Endodermal cell (in vitro differentiated cells): Measurements from ENCODE around the gene TSKU. TPM values are rescaled to one million over a fixed set of nuclear protein-coding genes. Genes with fewer than 3 reads are reported as not detected.
A peak's percentile ranks its signal among the peaks of the same experiment; 100 is the strongest.
"Not testable (repeated sequence)": the region's sequence is repeated elsewhere in the genome, so short reads cannot be mapped to it uniquely, and the experiment has no call there.

Source experiments
- DNase-seq: peaks from one replicate; pipeline ENCODE4 v3.0.0-alpha.2; 2017
- H3K27ac ChIP-seq: 2 replicates; pipeline ENCODE4 v1.5.1; 2013; ENCODE audit warnings: mild to moderate bottlenecking, low read depth, low read length, moderate library complexity
- H3K27me3 ChIP-seq: 2 replicates; pipeline ENCODE4 v1.6.1; 2013; ENCODE audit warnings: mild to moderate bottlenecking, low read length, moderate library complexity; ENCODE audit not compliant: insufficient read depth, control insufficient read depth, poor library complexity, severe bottlenecking
- H3K36me3 ChIP-seq: 2 replicates; pipeline ENCODE4 v1.7.0; 2013; ENCODE audit warnings: mild to moderate bottlenecking, low read length, moderate library complexity; ENCODE audit not compliant: control insufficient read depth, insufficient read depth
- H3K4me1 ChIP-seq: one replicate; pipeline ENCODE4 v1.7.0; 2013; ENCODE audit warnings: low read length; ENCODE audit not compliant: control insufficient read depth, insufficient read depth
- H3K4me3 ChIP-seq: 2 replicates; pipeline ENCODE4 v1.5.1; 2013; ENCODE audit warnings: mild to moderate bottlenecking, low read length, moderate library complexity
- H3K9ac ChIP-seq: 2 replicates; pipeline ENCODE4 v1.6.1; 2013; ENCODE audit warnings: mild to moderate bottlenecking, low read length, moderate library complexity; ENCODE audit not compliant: poor library complexity, severe bottlenecking; ENCODE audit errors: extremely low read depth
- H3K9me3 ChIP-seq: 2 replicates; pipeline ENCODE4 v1.6.1; 2013; ENCODE audit warnings: mild to moderate bottlenecking, low read length, moderate library complexity; ENCODE audit not compliant: control insufficient read depth
- H3K27ac Mint-ChIP-seq: 2 replicates; pipeline ENCODE4 v1.8.0; 2020; ENCODE audit warnings: mixed read lengths
- H3K27me3 Mint-ChIP-seq: 2 replicates; pipeline ENCODE4 v1.8.0; 2021; ENCODE audit warnings: mild to moderate bottlenecking, mixed read lengths; ENCODE audit not compliant: insufficient read depth
- H3K36me3 Mint-ChIP-seq: 2 replicates; pipeline ENCODE4 v1.8.0; 2020; ENCODE audit warnings: low read depth, mixed read lengths
- H3K4me1 Mint-ChIP-seq: 2 replicates; pipeline ENCODE4 v1.8.0; 2020; ENCODE audit warnings: mixed read lengths
- H3K4me3 Mint-ChIP-seq: 2 replicates; pipeline ENCODE4 v1.8.0; 2020; ENCODE audit warnings: mild to moderate bottlenecking, moderate library complexity, mixed read lengths
- H3K9me3 Mint-ChIP-seq: 2 replicates; pipeline ENCODE4 v1.8.0; 2020; ENCODE audit warnings: mild to moderate bottlenecking, mixed read lengths
- WGBS, 2 experiments: methylation state at CpG; one replicate each; pipeline versions ENCODE4 v1.1.5 to v1.1.7; 2013; ENCODE audit warnings: missing lambda C conversion rate in 2 of 2, mixed read lengths in 1 of 2; ENCODE audit not compliant: insufficient coverage in 1 of 2, insufficient read length in 1 of 2; 5-methylcytosine and 5-hydroxymethylcytosine counted together
- total RNA-seq, 2 donors: library from RNA; stranded (reverse); fragmentation: NEBNext Ultra II Directional in 1 of 2; extraction: Animal tissue kit (Norgen Biotek cat#: 25700) in 1 of 2; gene quantifications; 2 replicates in 1 of 2; 3 replicates in 1 of 2; pipeline ENCODE4 v1.2.1, GENCODE V29; 2021
- TF ChIP-seq, protein P1 (sequence below): fragments of 200-600 bp; sonication (generic); conservative IDR thresholded peaks from 2 replicates; pipeline ENCODE4 v1.5.0; 2021; ENCODE audit warnings: antibody characterized with exemption, mild to moderate bottlenecking

TSKU gene
- total RNA-seq, 2 donors from 2014 or later: 105 to 130 TPM

GRCh38 chr11:76824083-76824939, 41.2 kb downstream of the TSKU start:
- H3K27ac ChIP-seq: no peak overlapping the region

GRCh38 chr11:76824980-76825725, 42.0 kb downstream of the TSKU start:
- TF ChIP-seq, protein P1, sequence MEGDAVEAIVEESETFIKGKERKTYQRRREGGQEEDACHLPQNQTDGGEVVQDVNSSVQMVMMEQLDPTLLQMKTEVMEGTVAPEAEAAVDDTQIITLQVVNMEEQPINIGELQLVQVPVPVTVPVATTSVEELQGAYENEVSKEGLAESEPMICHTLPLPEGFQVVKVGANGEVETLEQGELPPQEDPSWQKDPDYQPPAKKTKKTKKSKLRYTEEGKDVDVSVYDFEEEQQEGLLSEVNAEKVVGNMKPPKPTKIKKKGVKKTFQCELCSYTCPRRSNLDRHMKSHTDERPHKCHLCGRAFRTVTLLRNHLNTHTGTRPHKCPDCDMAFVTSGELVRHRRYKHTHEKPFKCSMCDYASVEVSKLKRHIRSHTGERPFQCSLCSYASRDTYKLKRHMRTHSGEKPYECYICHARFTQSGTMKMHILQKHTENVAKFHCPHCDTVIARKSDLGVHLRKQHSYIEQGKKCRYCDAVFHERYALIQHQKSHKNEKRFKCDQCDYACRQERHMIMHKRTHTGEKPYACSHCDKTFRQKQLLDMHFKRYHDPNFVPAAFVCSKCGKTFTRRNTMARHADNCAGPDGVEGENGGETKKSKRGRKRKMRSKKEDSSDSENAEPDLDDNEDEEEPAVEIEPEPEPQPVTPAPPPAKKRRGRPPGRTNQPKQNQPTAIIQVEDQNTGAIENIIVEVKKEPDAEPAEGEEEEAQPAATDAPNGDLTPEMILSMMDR: no peak
- Mint-ChIP-seq H3K36me3 (no peaks in the 10 kb centered on the region), H3K4me3 (no peak overlapping the region), H3K27me3 (peaks cover 7% of the 10 kb centered on the region), H3K9me3 (peaks cover 28% of the 10 kb centered on the region), H3K27ac (no peak overlapping the region), H3K4me1 (peaks cover 4% of the 10 kb centered on the region)
- Histone ChIP-seq H3K4me3 (no peak overlapping the region), H3K4me1 (no peaks in the 10 kb centered on the region), H3K36me3 (no peaks in the 10 kb centered on the region), H3K27me3 (no peaks in the 10 kb centered on the region), H3K27ac (no peak overlapping the region), H3K9ac (no peak overlapping the region), H3K9me3 (peaks cover 12% of the 10 kb centered on the region)
- 91% methylated on average over 5 of the region's 5 CpGs; no CpG with 5 or more reads in 1 of the 2 experiments for WGBS, 2 experiments
- DNase-seq: peak; percentile 29

More at GRCh38 chr11:76824083-76824939, 41.2 kb downstream of the TSKU start:
- 74 to 88% methylated on average over 8 to 9 of the region's 9 CpGs for whole genome bisulfite sequencing, 2 experiments
- Mint-ChIP-seq H3K27ac (no peak overlapping the region), H3K27me3 (peaks cover 6% of the 10 kb centered on the region), H3K4me1 (peaks cover 4% of the 10 kb centered on the region), H3K4me3 (no peak overlapping the region), H3K9me3 (peaks cover 35% of the 10 kb centered on the region), H3K36me3 (no peaks in the 10 kb centered on the region)
- Histone ChIP-seq H3K9ac (no peak overlapping the region), H3K9me3 (peaks cover 18% of the 10 kb centered on the region), H3K27me3 (no peaks in the 10 kb centered on the region), H3K4me3 (no peak overlapping the region), H3K4me1 (no peaks in the 10 kb centered on the region), H3K36me3 (no peaks in the 10 kb centered on the region)
- TF ChIP-seq, protein P1: no peak
- DNase-seq: peak; percentile 34

DNA sequence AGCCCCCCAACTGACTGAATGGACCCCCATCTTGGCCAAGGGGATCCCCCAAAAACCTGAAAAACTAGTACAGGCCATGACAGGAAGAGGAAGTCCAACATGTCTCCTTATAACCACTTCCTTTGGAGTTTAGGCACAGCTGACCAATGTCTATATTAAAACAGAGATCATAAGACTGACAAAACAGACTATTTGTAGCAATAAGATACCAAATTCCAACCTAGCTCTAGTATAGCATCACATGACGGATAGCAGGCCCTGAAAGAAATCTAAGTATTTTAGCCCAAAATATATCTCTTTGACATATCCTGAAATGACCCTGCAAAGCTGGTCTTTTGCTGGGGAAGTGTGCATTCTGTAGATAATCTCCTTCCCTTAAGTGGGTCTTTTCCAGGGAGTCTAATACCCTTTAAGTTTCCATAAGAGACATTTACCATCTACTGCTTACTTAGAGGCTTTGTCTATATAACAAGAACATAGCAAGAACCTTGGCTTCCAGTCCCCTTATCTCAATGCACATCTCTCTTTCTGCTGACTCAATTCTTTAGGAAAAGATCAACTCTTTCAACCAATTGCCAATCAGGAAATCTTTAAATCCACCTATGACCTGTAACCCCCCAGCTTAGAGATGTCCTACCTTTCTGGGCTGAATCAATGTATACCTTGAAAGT, 42.7 kb downstream of the TSKU start:
- Histone ChIP-seq H3K9ac (no peak overlapping the region), H3K4me3 (no peak overlapping the region), H3K4me1 (no peaks in the 10 kb centered on the region), H3K27me3 (no peaks in the 10 kb centered on the region), H3K36me3 (no peaks in the 10 kb centered on the region), H3K27ac (no peak overlapping the region), H3K9me3 (peaks cover 9% of the 10 kb centered on the region)
- Mint-ChIP-seq H3K9me3 (peaks cover 21% of the 10 kb centered on the region), H3K27ac (no peak overlapping the region), H3K36me3 (no peaks in the 10 kb centered on the region), H3K4me3 (no peak overlapping the region), H3K4me1 (peaks cover 4% of the 10 kb centered on the region), H3K27me3 (peaks cover 7% of the 10 kb centered on the region)
- WGBS, 2 experiments: 94 to 100% methylated on average over 1 of the region's 1 CpG
- TF ChIP-seq, protein P1: no peak
- no peak for DNase-seq

DNA sequence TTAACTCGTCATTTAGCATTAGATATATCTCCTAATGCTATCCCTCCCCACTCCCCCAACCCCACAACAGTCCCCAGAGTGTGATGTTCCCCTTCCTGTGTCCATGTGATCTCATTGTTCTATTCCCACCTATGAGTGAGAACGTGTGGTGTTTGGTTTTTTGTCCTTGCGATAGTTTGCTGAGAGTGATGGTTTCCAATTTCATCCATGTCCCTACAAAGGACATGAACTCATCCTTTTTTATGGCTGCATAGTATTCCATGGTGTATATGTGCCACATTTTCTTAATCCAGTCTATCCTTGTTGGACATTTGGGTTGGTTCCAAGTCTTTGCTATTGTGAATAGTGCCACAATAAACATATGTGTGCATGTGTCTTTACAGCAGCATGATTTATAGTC, 43.4 kb downstream of the TSKU start:
- not testable (repeated sequence) for H3K27ac Mint-ChIP-seq, H3K4me3 Mint-ChIP-seq, H3K27me3 ChIP-seq, DNase-seq, H3K9me3 ChIP-seq, H3K4me3 ChIP-seq, H3K4me1 Mint-ChIP-seq, H3K4me1 ChIP-seq, H3K36me3 ChIP-seq, H3K9ac ChIP-seq, H3K27ac ChIP-seq, H3K36me3 Mint-ChIP-seq
- Mint-ChIP-seq H3K9me3 (peaks cover 15% of the 10 kb centered on the region), H3K27me3 (peaks cover 10% of the 10 kb centered on the region)
- WGBS, 2 experiments: no CpG with 5 or more reads among the region's 3 CpGs
